GM23248 (cell line): ENCODE results near the gene RBM17. TPM values are rescaled to one million over a fixed set of nuclear protein-coding genes. Genes with fewer than 3 reads are reported as not detected.

Experiments
- DNase-seq: peaks from one replicate; pipeline ENCODE4 v3.0.0-alpha.2; 2015
- H2AFZ ChIP-seq: fragments of 200-600 bp; sonication (generic); 2 replicates; pipeline ENCODE4 v1.6.1; 2016; ENCODE audit warnings: antibody characterized with exemption
- H3F3A ChIP-seq: fragments of 200-600 bp; sonication (generic); 2 replicates; pipeline ENCODE4 v1.6.1; 2016; ENCODE audit warnings: mild to moderate bottlenecking, antibody characterized with exemption, mixed run types; ENCODE audit not compliant: insufficient read depth
- H3K27ac ChIP-seq: fragments of 200-600 bp; sonication (generic); 2 replicates; pipeline ENCODE4 v1.5.1; 2016; ENCODE audit warnings: mild to moderate bottlenecking
- H3K27me3 ChIP-seq: fragments of 200-600 bp; sonication (generic); replicated peaks from 2 replicates; pipeline ENCODE4 v1.6.1; 2016; ENCODE audit warnings: mild to moderate bottlenecking; ENCODE audit not compliant: insufficient read depth
- H3K36me3 ChIP-seq: fragments of 200-600 bp; sonication (generic); 2 replicates; pipeline ENCODE4 v1.6.1; 2016; ENCODE audit warnings: low read depth, mild to moderate bottlenecking
- H3K4me1 ChIP-seq: fragments of 200-600 bp; sonication (generic); 2 replicates; pipeline ENCODE4 v1.6.1; 2016; ENCODE audit warnings: mild to moderate bottlenecking; ENCODE audit not compliant: insufficient read depth
- H3K4me2 ChIP-seq: fragments of 200-600 bp; sonication (generic); one replicate; pipeline ENCODE4 v1.6.1; 2016; ENCODE audit warnings: mild to moderate bottlenecking; ENCODE audit not compliant: unreplicated experiment
- H3K4me3 ChIP-seq: fragments of 200-600 bp; sonication (generic); 2 replicates; pipeline ENCODE4 v1.5.1; 2016; ENCODE audit warnings: mild to moderate bottlenecking
- H3K79me2 ChIP-seq: fragments of 200-600 bp; sonication (generic); 2 replicates; pipeline ENCODE4 v1.6.1; 2016; ENCODE audit warnings: mild to moderate bottlenecking; ENCODE audit not compliant: insufficient read depth
- H3K9ac ChIP-seq: fragments of 200-600 bp; sonication (generic); 2 replicates; pipeline ENCODE4 v1.6.1; 2016; ENCODE audit warnings: mild to moderate bottlenecking
- H3K9me2 ChIP-seq: fragments of 200-600 bp; sonication (generic); 2 replicates; pipeline ENCODE4 v1.6.1; 2016; ENCODE audit warnings: mixed run types, mild to moderate bottlenecking, moderate library complexity; ENCODE audit not compliant: insufficient read depth
- H3K9me3 ChIP-seq: fragments of 200-600 bp; sonication (generic); one replicate; pipeline ENCODE4 v1.6.1; 2017; ENCODE audit warnings: low read depth
- H4K20me1 ChIP-seq: fragments of 200-600 bp; sonication (generic); 2 replicates; pipeline ENCODE4 v1.6.0; 2016; ENCODE audit not compliant: insufficient read depth
- EZH2 ChIP-seq: fragments of 200-600 bp; sonication (generic); IDR thresholded peaks from 2 replicates; pipeline ENCODE4 v1.6.1; 2018; ENCODE audit warnings: antibody characterized with exemption, mild to moderate bottlenecking; ENCODE audit not compliant: insufficient read depth, poor library complexity, severe bottlenecking
- EZH2phosphoT487 ChIP-seq: fragments of 200-600 bp; sonication (generic); IDR thresholded peaks from 2 replicates; pipeline ENCODE4 v1.6.1; 2018; ENCODE audit warnings: antibody characterized with exemption, moderate library complexity, mild to moderate bottlenecking, low read depth; ENCODE audit not compliant: insufficient read depth
- WGBS, 2 experiments: methylation state at CpG; one replicate each; pipeline ENCODE4 v1.1.6; 2015 to 2017; ENCODE audit warnings: low lambda C conversion rate in 2 of 2, low coverage in 1 of 2; ENCODE audit errors: missing lambda C conversion rate in 2 of 2; 5-methylcytosine and 5-hydroxymethylcytosine counted together
- in situ Hi-C: fragments of 300-500 bp; cut with MboI; formaldehyde crosslinking; loops from 2 replicates; pipeline ENCODE4 v1.15.0; 2020
- polyA plus RNA-seq: library from polyadenylated mRNA; unstranded; fragments of >200 nt; fragmentation: Nextera tagmentation; extraction: Ambion mirVana; gene quantifications from 2 replicates; pipeline ENCODE4 v1.2.1, GENCODE V29; 2016
- total RNA-seq: library from RNA; depleted of rRNA; stranded (reverse); fragments of >200 nt; shearing (Covaris generic); gene quantifications from 2 replicates; pipeline ENCODE4 v1.2.3, GENCODE V29; 2014

The RBM17 gene
- total and polyA plus RNA-seq, 2 experiments from 2014 or later = 24.1 to 99.9 TPM

DNA sequence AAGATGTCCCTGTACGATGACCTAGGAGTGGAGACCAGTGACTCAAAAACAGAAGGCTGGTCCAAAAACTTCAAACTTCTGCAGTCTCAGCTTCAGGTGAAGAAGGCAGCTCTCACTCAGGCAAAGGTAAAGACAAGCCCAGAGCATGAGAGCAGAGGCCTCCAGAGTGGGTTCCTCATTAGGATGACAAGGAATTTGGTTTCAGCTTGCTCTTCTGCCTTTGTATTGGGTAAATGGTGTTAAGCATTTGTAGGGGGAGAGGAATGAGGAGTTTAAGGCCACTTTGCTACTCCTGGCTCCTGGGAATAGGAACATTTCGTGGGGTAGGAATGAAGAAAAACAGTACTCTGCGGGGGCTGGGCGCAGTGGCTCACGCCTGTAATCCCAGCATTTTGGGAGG is 8.2 kb downstream of the RBM17 start:
- Histone ChIP-seq H3K9me2 (no peaks in the 10 kb centered on the region), H2AFZ (no peak overlapping the region), H3K9ac (no peak overlapping the region), H3K4me2 (no peak overlapping the region), H3K27ac (no peak overlapping the region), H3K4me1 (peaks cover 2% of the 10 kb centered on the region; the same call in 1 of the 2 replicates), H3K9me3 (no peaks in the 10 kb centered on the region), H3K4me3 (no peak overlapping the region), H3K36me3 (0 out of 2 replicates have a peak, but pooled peaks cover 10% of the 10 kb centered on the region), H4K20me1 (peaks cover 13% of the 10 kb centered on the region), H3K27me3 (no peaks in the 10 kb centered on the region), H3K79me2 (peaks cover 98% of the 10 kb centered on the region), H3F3A (no peaks in the 10 kb centered on the region)
- TF ChIP-seq EZH2 (no peak), EZH2phosphoT487 (no peak)
- no peak for DNase-seq
- 87 to 91% methylated on average over 5 of the region's 5 CpGs for WGBS, 2 experiments
- in situ Hi-C loops = no loop called here

DNA sequence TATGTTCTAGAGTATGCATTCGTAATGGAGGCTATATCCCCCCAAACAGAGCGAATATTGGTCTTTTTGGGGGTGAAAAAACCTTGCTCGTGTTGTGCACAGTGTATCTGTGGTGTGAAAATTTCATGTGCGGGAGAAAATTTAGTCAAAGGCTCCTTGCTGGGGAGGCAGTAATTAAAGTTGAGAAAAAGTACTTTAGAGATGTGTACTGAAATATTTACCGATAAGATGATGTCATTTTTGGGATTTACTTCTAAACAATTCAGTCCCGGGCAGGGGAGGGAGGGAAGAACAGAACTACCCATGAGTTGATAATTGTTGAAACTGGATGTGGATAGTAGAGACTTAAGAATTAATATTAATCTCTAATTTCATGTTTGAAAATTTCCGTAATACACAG is 9.3 kb downstream of the RBM17 start:
- H3F3A ChIP-seq = no peaks in the 10 kb centered on the region
- H2AFZ ChIP-seq = no peak overlapping the region
- 89 to 93% methylated on average over 7 of the region's 7 CpGs for WGBS, 2 experiments
- H3K9me3 ChIP-seq = no peaks in the 10 kb centered on the region
- H3K9me2 ChIP-seq = no peaks in the 10 kb centered on the region
- H3K27ac ChIP-seq = no peak overlapping the region
- H4K20me1 ChIP-seq = peaks cover 13% of the 10 kb centered on the region
- in situ Hi-C loops = no loop called here
- no peak overlapping the region for H3K4me3 ChIP-seq
- H3K4me2 ChIP-seq = no peak overlapping the region
- no peak for DNase-seq
- H3K36me3 ChIP-seq = peaks cover 21% of the 10 kb centered on the region; the same call in 1 of the 2 replicates
- H3K79me2 ChIP-seq = peaks cover 97% of the 10 kb centered on the region
- no peak for TF ChIP-seq EZH2
- TF ChIP-seq EZH2phosphoT487 = no peak
- no peaks in the 10 kb centered on the region for H3K27me3 ChIP-seq
- no peaks in the 10 kb centered on the region for H3K4me1 ChIP-seq
- no peak overlapping the region for H3K9ac ChIP-seq

DNA sequence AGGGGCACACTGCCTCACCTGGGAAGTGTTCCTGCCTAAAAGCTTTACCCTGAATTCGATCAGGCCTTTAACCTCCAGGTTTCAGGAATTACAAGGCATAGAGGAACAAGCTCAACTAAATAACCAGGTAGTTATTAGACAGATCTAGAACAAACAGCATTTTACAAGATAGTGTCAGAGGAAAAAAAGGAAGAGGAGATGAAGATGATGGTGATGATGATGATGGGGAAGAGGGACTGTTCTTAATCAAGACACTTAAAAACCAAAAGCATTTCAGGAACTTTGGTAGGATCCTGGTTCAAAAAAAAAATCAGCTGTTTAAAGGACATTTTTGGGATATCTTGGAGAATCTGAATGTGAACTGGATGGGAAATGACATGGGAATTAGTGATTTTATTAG is 11.5 kb downstream of the RBM17 start:
- Histone ChIP-seq H3K9ac (no peak overlapping the region), H3K27me3 (no peaks in the 10 kb centered on the region), H3K4me2 (no peak overlapping the region), H2AFZ (no peak overlapping the region), H3K27ac (no peak overlapping the region), H3K4me1 (no peaks in the 10 kb centered on the region), H3K79me2 (peaks cover 96% of the 10 kb centered on the region), H3K9me3 (no peaks in the 10 kb centered on the region), H3K9me2 (no peaks in the 10 kb centered on the region), H3F3A (0 out of 2 replicates have a peak, but pooled peaks cover 13% of the 10 kb centered on the region), H3K36me3 (peaks cover 28% of the 10 kb centered on the region), H4K20me1 (peaks cover 13% of the 10 kb centered on the region), H3K4me3 (no peak overlapping the region)
- no peak for TF ChIP-seq EZH2phosphoT487
- no peak for DNase-seq
- 96 to 100% methylated on average over 1 of the region's 1 CpG for WGBS, 2 experiments
- in situ Hi-C loops = loop anchor here (10.0 kb wide), 1 partner anchor 294 kb away; no protein-coding TSS in a partner anchor

DNA sequence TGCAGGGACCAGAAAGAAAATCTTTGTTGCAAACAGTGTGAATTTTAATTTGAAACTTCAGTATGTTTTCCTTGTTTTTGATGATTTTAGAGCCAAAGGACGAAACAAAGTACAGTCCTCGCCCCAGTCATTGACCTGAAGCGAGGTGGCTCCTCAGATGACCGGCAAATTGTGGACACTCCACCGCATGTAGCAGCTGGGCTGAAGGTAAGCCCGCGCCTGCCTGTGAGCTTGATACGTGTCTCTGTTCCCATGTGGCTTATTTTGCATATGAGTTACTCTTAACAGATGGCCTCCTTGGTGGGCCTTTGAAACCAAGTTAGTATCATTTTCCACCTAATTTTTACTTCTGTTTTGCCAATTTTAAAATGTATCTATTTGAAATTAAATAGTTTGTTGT is 12.3 kb downstream of the RBM17 start:
- WGBS, 2 experiments = 93 to 94% methylated on average over 8 of the region's 8 CpGs
- H3K79me2 ChIP-seq = peaks cover 88% of the 10 kb centered on the region
- in situ Hi-C loops = loop anchor here (10.0 kb wide), 1 partner anchor 294 kb away; no protein-coding TSS in a partner anchor

More for the DNA sequence above, 12.3 kb downstream of the RBM17 start:
- H3K9ac ChIP-seq = no peak overlapping the region
- no peak overlapping the region for H2AFZ ChIP-seq
- H3K9me3 ChIP-seq = no peaks in the 10 kb centered on the region
- H4K20me1 ChIP-seq = peaks cover 9% of the 10 kb centered on the region
- H3K4me3 ChIP-seq = no peak overlapping the region
- H3F3A ChIP-seq = peaks cover 18% of the 10 kb centered on the region
- H3K4me1 ChIP-seq = no peaks in the 10 kb centered on the region
- peaks cover 32% of the 10 kb centered on the region for H3K36me3 ChIP-seq
- no peaks in the 10 kb centered on the region for H3K9me2 ChIP-seq
- no peak overlapping the region for H3K4me2 ChIP-seq
- no peak for TF ChIP-seq EZH2
- no peak for TF ChIP-seq EZH2phosphoT487
- H3K27me3 ChIP-seq = no peaks in the 10 kb centered on the region
- DNase-seq = no peak
- H3K27ac ChIP-seq = no peak overlapping the region
